NCI-H2227 (cell line): Measurements from ENCODE around the gene CEP43.

Experiments used
- DNase-seq: peaks from one replicate; lab custom pipeline; 2025; ENCODE audit not compliant: unreplicated experiment; lab: John Stamatoyannopoulos, UW

Gene CEP43

GRCh38 chr6:166966268-166966667, 32.9 kb upstream of the CEP43 start:
- no peak for DNase-seq

GRCh38 chr6:166969390-166970002, 29.7 kb upstream of the CEP43 start:
- DNase-seq, result no peak

- DNase-seq, result no peak
Observed at GRCh38 chr6:166970091-166970490, 29.1 kb upstream of the CEP43 start.

GRCh38 chr6:166970776-166971175, 28.4 kb upstream of the CEP43 start:
- DNase-seq, result no peak

- no peak for DNase-seq
Observed at GRCh38 chr6:166971271-166971670, 27.9 kb upstream of the CEP43 start.

GRCh38 chr6:166972101-166972500, 27.1 kb upstream of the CEP43 start:
- DNase-seq, result no peak

- DNase-seq, result no peak
Observed at GRCh38 chr6:166976636-166977035, 22.6 kb upstream of the CEP43 start.

- DNase-seq, result no peak
Observed at GRCh38 chr6:166977621-166978525, 21.3 kb upstream of the CEP43 start.

- no peak for DNase-seq
Observed at GRCh38 chr6:166980738-166981137, 18.5 kb upstream of the CEP43 start.

- DNase-seq, result no peak
Observed at GRCh38 chr6:166987448-166987847, 11.7 kb upstream of the CEP43 start.

- DNase-seq, result no peak
Observed at GRCh38 chr6:166987930-166988329, 11.3 kb upstream of the CEP43 start.

- DNase-seq, result no peak
Observed at GRCh38 chr6:166988674-166989201, 10.5 kb upstream of the CEP43 start.

GRCh38 chr6:166989427-166990032, 9.7 kb upstream of the CEP43 start:
- DNase-seq, result no peak

- no peak for DNase-seq
Observed at GRCh38 chr6:166996406-166996805, 2.8 kb upstream of the CEP43 start.

GRCh38 chr6:166997348-166997747, 1.8 kb upstream of the CEP43 start:
- no peak for DNase-seq

GRCh38 chr6:166997768-166998255, 1.4 kb upstream of the CEP43 start:
- DNase-seq, result peak; percentile 60

- peak; percentile 31 for DNase-seq
Observed at GRCh38 chr6:166998256-166999144, 697 bp upstream of the CEP43 start.

GRCh38 chr6:166999884-167000253, 672 bp downstream of the CEP43 start:
- no peak for DNase-seq

- no peak for DNase-seq
Observed at GRCh38 chr6:167000759-167001158, 1.6 kb downstream of the CEP43 start.

GRCh38 chr6:167005350-167006159, 6.4 kb downstream of the CEP43 start:
- no peak for DNase-seq
